Activated naive CD8-positive, alpha-beta T cell (primary cell): Measurements from ENCODE around the gene PODNL1.
"Not testable (repeated sequence)": the region's sequence is repeated elsewhere in the genome, so short reads cannot be mapped to it uniquely, and the experiment has no call there.

ENCODE experiments used
- H3K27ac Mint-ChIP-seq: one replicate; pipeline ENCODE4 v1.8.0; 2021; ENCODE audit warnings: mixed read lengths
- H3K27me3 Mint-ChIP-seq: one replicate; pipeline ENCODE4 v1.8.0; 2021; ENCODE audit warnings: mixed read lengths
- H3K36me3 Mint-ChIP-seq: one replicate; pipeline ENCODE4 v1.8.0; 2021; ENCODE audit warnings: mixed read lengths
- H3K4me1 Mint-ChIP-seq: one replicate; pipeline ENCODE4 v1.8.0; 2021; ENCODE audit warnings: low read depth, mixed read lengths
- H3K4me3 Mint-ChIP-seq: one replicate; pipeline ENCODE4 v1.8.0; 2021; ENCODE audit warnings: mild to moderate bottlenecking, mixed read lengths
- H3K9me3 Mint-ChIP-seq: one replicate; pipeline ENCODE4 v1.8.0; 2021; ENCODE audit warnings: low read depth, mixed read lengths

PODNL1 gene

GRCh38 chr19:13930402-13930801 lies 7.8 kb downstream of the PODNL1 start:
- Mint-ChIP-seq H3K27me3 (no peaks in the 10 kb centered on the region), H3K9me3 (no peaks in the 10 kb centered on the region), H3K4me1 (peaks cover 7% of the 10 kb centered on the region), H3K27ac (no peak overlapping the region), H3K4me3 (no peak overlapping the region), H3K36me3 (peaks cover 2% of the 10 kb centered on the region)

GRCh38 chr19:13929956-13930355 lies 8.3 kb downstream of the PODNL1 start:
- H3K4me1 Mint-ChIP-seq: peaks cover 7% of the 10 kb centered on the region
- H3K36me3 Mint-ChIP-seq: peaks cover 3% of the 10 kb centered on the region
- H3K27me3 Mint-ChIP-seq: no peaks in the 10 kb centered on the region
- no peak overlapping the region for H3K4me3 Mint-ChIP-seq
- H3K27ac Mint-ChIP-seq: no peak overlapping the region
- no peaks in the 10 kb centered on the region for H3K9me3 Mint-ChIP-seq

- Mint-ChIP-seq H3K27me3 (no peaks in the 10 kb centered on the region), H3K4me1 (peaks cover 5% of the 10 kb centered on the region), H3K4me3 (no peak overlapping the region), H3K27ac (no peak overlapping the region), H3K36me3 (peaks cover 6% of the 10 kb centered on the region), H3K9me3 (no peaks in the 10 kb centered on the region)
Observed at GRCh38 chr19:13929340-13929739, 8.9 kb downstream of the PODNL1 start.

GRCh38 chr19:13926715-13927114 lies 11.5 kb downstream of the PODNL1 start:
- Mint-ChIP-seq H3K36me3 (peaks cover 7% of the 10 kb centered on the region), H3K4me1 (peaks cover 1% of the 10 kb centered on the region), H3K27me3 (no peaks in the 10 kb centered on the region), H3K27ac (no peak overlapping the region), H3K9me3 (no peaks in the 10 kb centered on the region), H3K4me3 (no peak overlapping the region)

GRCh38 chr19:13926010-13926409 lies 12.2 kb downstream of the PODNL1 start:
- Mint-ChIP-seq H3K27ac (no peak overlapping the region), H3K4me1 (peaks cover 1% of the 10 kb centered on the region), H3K4me3 (no peak overlapping the region)

GRCh38 chr19:13923194-13923987 lies 14.8 kb downstream of the PODNL1 start:
- H3K27ac Mint-ChIP-seq: no peak overlapping the region
- peaks cover 1% of the 10 kb centered on the region for H3K4me1 Mint-ChIP-seq
- H3K4me3 Mint-ChIP-seq: no peak overlapping the region
- H3K36me3 Mint-ChIP-seq: peaks cover 15% of the 10 kb centered on the region
- H3K27me3 Mint-ChIP-seq: no peaks in the 10 kb centered on the region
- H3K9me3 Mint-ChIP-seq: no peaks in the 10 kb centered on the region

More at GRCh38 chr19:13926010-13926409, 12.2 kb downstream of the PODNL1 start:
- no peaks in the 10 kb centered on the region for H3K27me3 Mint-ChIP-seq
- peaks cover 14% of the 10 kb centered on the region for H3K36me3 Mint-ChIP-seq
- no peaks in the 10 kb centered on the region for H3K9me3 Mint-ChIP-seq

- H3K4me3 Mint-ChIP-seq, H3K4me1 Mint-ChIP-seq, H3K27me3 Mint-ChIP-seq, H3K27ac Mint-ChIP-seq, H3K9me3 Mint-ChIP-seq: not testable (repeated sequence)
- peaks cover 13% of the 10 kb centered on the region for H3K36me3 Mint-ChIP-seq
Observed at GRCh38 chr19:13922118-13922517, 16.1 kb downstream of the PODNL1 start.

DNA sequence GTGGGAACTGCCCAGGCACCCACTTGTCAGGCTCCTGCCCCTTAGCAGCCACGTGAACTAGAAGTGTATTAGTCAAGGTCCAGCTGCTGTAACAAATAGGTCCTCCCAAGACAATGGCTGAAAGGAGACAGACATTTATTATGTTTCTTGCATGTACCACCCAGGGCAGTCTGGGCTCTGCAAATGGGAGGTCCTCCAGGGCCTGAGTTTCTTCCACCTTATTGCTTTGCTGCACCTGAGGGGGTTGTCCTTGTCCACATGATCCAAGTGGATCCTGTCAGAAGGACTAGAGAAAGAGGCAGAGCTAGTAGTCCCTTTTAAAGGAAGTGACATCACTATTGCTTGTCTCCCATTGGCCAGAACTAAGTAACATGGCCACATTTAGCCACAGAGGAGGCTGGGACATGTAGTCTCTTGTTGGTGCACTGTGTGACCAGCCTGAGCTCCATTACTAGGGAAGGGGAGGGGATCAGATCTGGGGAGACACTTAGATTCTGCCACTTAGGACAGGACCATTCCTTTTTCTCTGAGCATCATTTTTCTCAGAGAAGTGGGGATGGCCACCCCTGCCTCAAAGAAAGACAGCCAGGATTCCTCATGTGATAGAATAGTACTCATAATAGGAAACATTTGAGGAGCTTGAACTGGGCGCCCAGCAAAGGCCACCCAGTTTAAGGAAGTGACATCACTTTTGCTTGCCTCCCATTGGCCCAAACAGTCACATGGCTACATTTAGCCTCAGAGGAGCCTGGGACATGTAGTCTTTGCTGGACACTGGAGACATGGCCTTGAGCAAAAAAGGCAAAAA lies 17.1 kb downstream of the PODNL1 start:
- Mint-ChIP-seq H3K4me1 (no peaks in the 10 kb centered on the region), H3K36me3 (peaks cover 13% of the 10 kb centered on the region), H3K4me3 (no peak overlapping the region), H3K9me3 (no peaks in the 10 kb centered on the region), H3K27me3 (no peaks in the 10 kb centered on the region), H3K27ac (no peak overlapping the region)

DNA sequence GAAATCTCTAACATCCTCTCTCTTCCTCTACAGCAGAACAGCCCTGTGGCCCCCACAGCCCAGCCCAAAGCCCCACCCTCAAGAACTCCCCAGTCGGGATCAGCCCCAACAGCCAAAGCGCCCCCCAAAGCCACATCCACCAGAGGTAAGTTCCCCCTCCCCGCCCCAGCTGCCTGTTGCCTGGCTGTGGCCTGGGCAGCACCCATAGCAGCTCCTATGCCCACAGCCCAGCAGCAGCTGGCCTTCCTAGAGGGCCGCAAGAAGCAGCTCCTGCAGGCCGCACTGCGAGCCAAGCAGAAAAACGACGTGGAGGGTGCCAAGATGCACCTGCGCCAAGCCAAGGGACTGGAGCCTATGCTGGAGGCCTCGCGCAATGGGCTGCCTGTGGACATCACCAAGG lies 17.7 kb downstream of the PODNL1 start:
- no peak overlapping the region for H3K4me3 Mint-ChIP-seq
- no peaks in the 10 kb centered on the region for H3K9me3 Mint-ChIP-seq
- H3K36me3 Mint-ChIP-seq: peaks cover 13% of the 10 kb centered on the region
- H3K4me1 Mint-ChIP-seq: no peaks in the 10 kb centered on the region
- no peaks in the 10 kb centered on the region for H3K27me3 Mint-ChIP-seq
- no peak overlapping the region for H3K27ac Mint-ChIP-seq

- peaks cover 9% of the 10 kb centered on the region for H3K36me3 Mint-ChIP-seq
- H3K4me3 Mint-ChIP-seq: no peak overlapping the region
- H3K27me3 Mint-ChIP-seq: no peaks in the 10 kb centered on the region
- H3K27ac Mint-ChIP-seq: no peak overlapping the region
- H3K9me3 Mint-ChIP-seq: no peaks in the 10 kb centered on the region
- no peaks in the 10 kb centered on the region for H3K4me1 Mint-ChIP-seq
Observed at GRCh38 chr19:13918726-13919411, 19.3 kb downstream of the PODNL1 start.

GRCh38 chr19:13917888-13918406 lies 20.3 kb downstream of the PODNL1 start:
- Mint-ChIP-seq H3K4me1 (no peaks in the 10 kb centered on the region), H3K36me3 (peaks cover 9% of the 10 kb centered on the region), H3K27me3 (no peaks in the 10 kb centered on the region), H3K4me3 (no peak overlapping the region), H3K27ac (no peak overlapping the region), H3K9me3 (no peaks in the 10 kb centered on the region)

DNA sequence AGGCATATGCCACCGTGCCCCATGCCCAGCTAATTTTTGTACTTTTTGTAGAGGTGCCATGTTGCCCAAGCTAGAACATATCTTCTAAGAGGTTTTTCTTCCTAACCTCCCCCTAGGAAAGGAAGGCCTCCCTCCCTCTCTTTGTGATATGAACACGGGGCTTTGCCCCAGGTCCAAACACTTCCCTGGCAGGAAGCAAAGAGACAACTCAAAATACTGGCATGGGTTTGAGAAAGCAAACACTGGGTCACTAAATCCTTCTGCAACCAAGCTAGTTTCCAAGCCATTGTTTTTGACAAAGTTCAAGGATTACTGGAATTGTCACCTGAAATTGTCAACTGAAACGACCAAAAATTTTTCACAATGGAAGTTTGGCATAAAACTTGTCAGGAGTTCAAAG lies 23.4 kb downstream of the PODNL1 start:
- no peaks in the 10 kb centered on the region for H3K4me1 Mint-ChIP-seq
- no peaks in the 10 kb centered on the region for H3K36me3 Mint-ChIP-seq
- H3K27ac Mint-ChIP-seq: no peak overlapping the region
- H3K4me3 Mint-ChIP-seq: no peak overlapping the region
- H3K9me3 Mint-ChIP-seq: no peaks in the 10 kb centered on the region
- no peaks in the 10 kb centered on the region for H3K27me3 Mint-ChIP-seq

GRCh38 chr19:13913352-13913751 lies 24.9 kb downstream of the PODNL1 start:
- no peaks in the 10 kb centered on the region for H3K9me3 Mint-ChIP-seq

DNA sequence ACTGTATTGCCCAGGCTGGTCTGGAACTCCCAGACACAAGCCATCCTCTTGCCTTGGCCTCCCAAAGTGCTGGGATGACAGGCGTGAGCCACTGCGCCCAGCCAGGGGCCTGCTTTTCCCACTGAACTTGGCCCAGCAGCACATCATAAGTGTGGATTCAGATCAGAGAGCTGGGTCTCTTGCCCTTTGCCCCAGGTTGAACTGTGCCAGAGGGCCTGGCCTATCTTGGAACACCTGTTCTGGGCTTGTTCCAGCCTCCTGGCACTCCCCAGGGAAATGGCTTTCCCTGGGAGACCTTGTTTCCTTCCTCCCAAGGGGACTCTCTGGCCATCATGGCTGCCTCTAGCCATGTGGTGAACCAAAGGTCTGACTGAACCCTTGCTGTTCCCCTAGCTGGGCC lies 28.8 kb downstream of the PODNL1 start:
- Mint-ChIP-seq H3K4me3 (no peak overlapping the region), H3K36me3 (no peaks in the 10 kb centered on the region), H3K27me3 (no peaks in the 10 kb centered on the region), H3K9me3 (no peaks in the 10 kb centered on the region), H3K27ac (no peak overlapping the region), H3K4me1 (peaks cover 15% of the 10 kb centered on the region)

More at GRCh38 chr19:13913352-13913751, 24.9 kb downstream of the PODNL1 start:
- Mint-ChIP-seq H3K36me3 (no peaks in the 10 kb centered on the region), H3K4me1 (no peaks in the 10 kb centered on the region), H3K4me3 (no peak overlapping the region), H3K27ac (no peak overlapping the region), H3K27me3 (no peaks in the 10 kb centered on the region)

DNA sequence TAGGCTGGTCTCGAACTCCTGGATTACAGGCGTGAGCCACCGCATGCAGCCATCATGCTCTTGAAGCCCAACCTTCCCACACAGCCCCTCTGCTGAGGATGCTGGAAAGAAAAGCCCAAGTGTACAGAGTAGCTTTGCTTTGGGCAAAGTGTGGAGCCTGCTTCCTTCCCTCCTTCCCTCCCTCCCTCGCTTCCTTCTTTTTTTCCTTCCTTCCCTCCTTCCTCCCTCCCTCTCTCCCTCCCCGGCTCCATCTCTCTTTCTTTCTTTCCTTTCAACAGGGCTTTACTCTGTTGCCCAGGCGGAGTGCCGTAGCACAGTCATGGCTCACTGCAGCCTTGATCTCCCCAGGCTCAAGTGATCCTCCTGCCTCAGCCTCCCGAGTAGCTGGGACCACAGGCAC lies 29.5 kb downstream of the PODNL1 start:
- peaks cover 15% of the 10 kb centered on the region for H3K4me1 Mint-ChIP-seq
- H3K9me3 Mint-ChIP-seq: no peaks in the 10 kb centered on the region
- H3K27me3 Mint-ChIP-seq: no peaks in the 10 kb centered on the region
- no peak overlapping the region for H3K27ac Mint-ChIP-seq
- no peaks in the 10 kb centered on the region for H3K36me3 Mint-ChIP-seq
- no peak overlapping the region for H3K4me3 Mint-ChIP-seq
